ENCODE data around the gene NR1I2. TPM values are rescaled to one million over a fixed set of nuclear protein-coding genes. Genes with fewer than 3 reads are reported as not detected.

NR1I2 gene
- total RNA-seq, 1 donor from 2014 or later: 0.26 TPM

DNA sequence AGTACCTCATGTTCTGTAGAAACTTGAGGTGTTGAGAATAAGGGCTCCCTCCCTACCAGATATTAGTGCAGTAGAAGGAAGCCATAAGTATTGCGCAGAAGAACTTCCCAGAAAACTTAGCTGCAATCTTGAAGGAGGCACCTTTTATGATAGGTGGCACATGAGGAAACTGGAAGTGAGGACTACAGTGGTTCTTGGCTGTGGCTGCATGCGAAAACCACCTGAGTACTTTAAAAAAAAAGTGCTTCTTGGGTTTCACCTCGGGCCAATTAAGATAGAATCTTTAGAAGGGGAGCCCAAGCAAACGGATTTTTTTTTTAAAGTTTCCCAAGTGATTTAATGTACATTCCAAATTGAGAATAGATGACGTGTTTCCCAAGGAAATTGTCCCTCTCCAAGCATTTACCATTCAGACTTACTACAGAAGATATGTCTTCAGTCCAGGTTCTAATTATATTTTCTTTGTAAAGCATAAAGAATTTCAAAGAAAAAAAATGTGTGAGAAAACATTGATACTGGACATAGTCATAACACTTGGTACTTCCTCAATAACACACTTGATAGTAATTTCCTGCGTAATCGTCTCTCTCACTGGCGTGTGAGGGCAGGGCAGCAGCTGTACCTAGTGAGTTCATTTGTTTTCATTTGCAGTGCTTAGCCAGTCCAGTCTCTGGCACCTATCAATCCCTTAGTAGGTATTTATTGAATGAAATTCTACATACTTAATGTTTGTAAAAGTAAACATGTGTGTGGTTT lies 12.3 kb upstream of the NR1I2 start:
- Mint-ChIP-seq H3K36me3 (ENCODE audit: low read depth) (no peaks in the 10 kb centered on the region), H3K4me1 (peaks cover 3% of the 10 kb centered on the region), H3K9me3 (no peaks in the 10 kb centered on the region), H3K4me3 (no peak overlapping the region), H3K27ac (ENCODE audit: unreplicated experiment) (no peak overlapping the region), H3K27me3 (ENCODE audit: low read depth) (no peaks in the 10 kb centered on the region)
- TF ChIP-seq, protein P1, sequence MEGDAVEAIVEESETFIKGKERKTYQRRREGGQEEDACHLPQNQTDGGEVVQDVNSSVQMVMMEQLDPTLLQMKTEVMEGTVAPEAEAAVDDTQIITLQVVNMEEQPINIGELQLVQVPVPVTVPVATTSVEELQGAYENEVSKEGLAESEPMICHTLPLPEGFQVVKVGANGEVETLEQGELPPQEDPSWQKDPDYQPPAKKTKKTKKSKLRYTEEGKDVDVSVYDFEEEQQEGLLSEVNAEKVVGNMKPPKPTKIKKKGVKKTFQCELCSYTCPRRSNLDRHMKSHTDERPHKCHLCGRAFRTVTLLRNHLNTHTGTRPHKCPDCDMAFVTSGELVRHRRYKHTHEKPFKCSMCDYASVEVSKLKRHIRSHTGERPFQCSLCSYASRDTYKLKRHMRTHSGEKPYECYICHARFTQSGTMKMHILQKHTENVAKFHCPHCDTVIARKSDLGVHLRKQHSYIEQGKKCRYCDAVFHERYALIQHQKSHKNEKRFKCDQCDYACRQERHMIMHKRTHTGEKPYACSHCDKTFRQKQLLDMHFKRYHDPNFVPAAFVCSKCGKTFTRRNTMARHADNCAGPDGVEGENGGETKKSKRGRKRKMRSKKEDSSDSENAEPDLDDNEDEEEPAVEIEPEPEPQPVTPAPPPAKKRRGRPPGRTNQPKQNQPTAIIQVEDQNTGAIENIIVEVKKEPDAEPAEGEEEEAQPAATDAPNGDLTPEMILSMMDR (conservative IDR thresholded peaks at IDR 0.05): no peak
- DNase-seq (ENCODE audit: low read depth, low spot score): no peak

- H3K27me3 Mint-ChIP-seq (ENCODE audit: low read depth): no peaks in the 10 kb centered on the region
- peaks cover 2% of the 10 kb centered on the region for H3K36me3 Mint-ChIP-seq (ENCODE audit: low read depth)
- no peak overlapping the region for H3K4me3 Mint-ChIP-seq
- H3K27ac Mint-ChIP-seq (ENCODE audit: unreplicated experiment): no peak overlapping the region
- TF ChIP-seq, protein P1 (conservative IDR thresholded peaks at IDR 0.05): no peak
- peaks cover 3% of the 10 kb centered on the region for H3K4me1 Mint-ChIP-seq
- peaks cover 12% of the 10 kb centered on the region for H3K9me3 Mint-ChIP-seq
- no peak for DNase-seq (ENCODE audit: low read depth, low spot score)
Observed at GRCh38 chr3:119774444-119774843, 7.5 kb upstream of the NR1I2 start.

- H3K36me3 Mint-ChIP-seq (ENCODE audit: low read depth): peaks cover 2% of the 10 kb centered on the region
- TF ChIP-seq, protein P1 (conservative IDR thresholded peaks at IDR 0.05): no peak
Observed at GRCh38 chr3:119776304-119776703, 5.6 kb upstream of the NR1I2 start.

DNA sequence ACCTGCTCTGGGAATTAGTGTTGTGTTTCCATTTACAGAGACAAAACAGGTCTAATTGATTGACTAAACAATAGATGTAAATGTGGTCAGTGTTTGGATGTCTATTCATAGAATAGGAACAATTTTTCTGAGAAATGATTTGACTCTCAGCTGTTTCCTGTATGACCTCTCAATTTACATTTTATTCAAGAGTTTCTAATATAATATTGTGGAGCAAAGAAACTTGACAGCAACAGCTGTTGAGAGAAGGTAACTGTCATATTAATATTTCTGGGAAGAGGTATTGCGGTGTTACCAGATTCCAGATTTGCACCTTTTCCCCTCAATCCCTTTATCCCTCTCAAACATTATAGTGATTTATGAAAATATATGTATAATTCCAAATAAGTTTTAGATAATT lies 3.7 kb upstream of the NR1I2 start:
- TF ChIP-seq, protein P1 (conservative IDR thresholded peaks at IDR 0.05): no peak
- Mint-ChIP-seq H3K36me3 (ENCODE audit: low read depth) (peaks cover 2% of the 10 kb centered on the region), H3K27me3 (ENCODE audit: low read depth) (no peaks in the 10 kb centered on the region), H3K4me1 (peaks cover 3% of the 10 kb centered on the region), H3K4me3 (no peak overlapping the region), H3K9me3 (peaks cover 12% of the 10 kb centered on the region), H3K27ac (ENCODE audit: unreplicated experiment) (no peak overlapping the region)
- DNase-seq (ENCODE audit: low read depth, low spot score): no peak

More at GRCh38 chr3:119776304-119776703, 5.6 kb upstream of the NR1I2 start:
- no peak for DNase-seq (ENCODE audit: low read depth, low spot score)
- Mint-ChIP-seq H3K9me3 (peaks cover 12% of the 10 kb centered on the region), H3K4me3 (no peak overlapping the region), H3K4me1 (peaks cover 3% of the 10 kb centered on the region), H3K27me3 (ENCODE audit: low read depth) (no peaks in the 10 kb centered on the region), H3K27ac (ENCODE audit: unreplicated experiment) (no peak overlapping the region)

DNA sequence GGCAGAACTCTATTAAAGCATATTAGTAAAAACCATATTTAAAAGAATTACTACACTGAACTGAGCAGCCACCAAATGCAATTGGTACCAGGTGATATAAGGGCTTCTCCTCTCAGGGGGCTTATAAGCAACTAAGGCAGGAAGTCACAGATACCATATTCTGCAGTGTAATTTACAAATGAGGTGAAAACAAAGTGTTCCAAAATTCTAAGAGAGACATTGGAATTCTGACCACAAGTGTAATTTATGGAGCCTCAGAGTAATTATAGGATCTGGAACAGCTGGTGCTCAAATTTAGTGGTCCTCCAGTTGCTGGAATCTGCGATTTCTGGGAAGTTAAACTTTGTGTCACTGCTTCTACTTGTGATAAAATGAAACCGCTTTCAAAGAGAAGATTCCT lies 3.1 kb upstream of the NR1I2 start:
- Mint-ChIP-seq H3K9me3 (peaks cover 12% of the 10 kb centered on the region), H3K36me3 (ENCODE audit: low read depth) (peaks cover 2% of the 10 kb centered on the region), H3K27me3 (ENCODE audit: low read depth) (no peaks in the 10 kb centered on the region), H3K4me3 (no peak overlapping the region), H3K27ac (ENCODE audit: unreplicated experiment) (no peak overlapping the region), H3K4me1 (peaks cover 2% of the 10 kb centered on the region)
- DNase-seq (ENCODE audit: low read depth, low spot score): no peak
- TF ChIP-seq, protein P1 (conservative IDR thresholded peaks at IDR 0.05): no peak

Data from neural crest cell (in vitro differentiated cells).